ENCODE data around the gene CCDC187.

- TF ChIP-seq POLR2AphosphoS5 (IDR thresholded peaks at IDR 0.05) (no peak), TAF1 (IDR thresholded peaks at IDR 0.05; ENCODE audit: low read depth) (no peak), EZH2 (IDR thresholded peaks at IDR 0.05; ENCODE audit: borderline replicate concordance, insufficient read depth, low read length, poor library complexity, severe bottlenecking) (no peak), SMC3 (conservative IDR thresholded peaks at IDR 0.05; ENCODE audit: poor library complexity) (no peak)
Measured at GRCh38 chr9:136324501-136325300, 20.8 kb upstream of the CCDC187 start.

All from neural cell (in vitro differentiated cells).